ENCODE measurements around the gene ZBTB8OS. TPM values are rescaled to one million over a fixed set of nuclear protein-coding genes. Genes with fewer than 3 reads are reported as not detected.

ZBTB8OS gene
- total and polyA plus RNA-seq, 2 of the 8 experiments (the other 6 are each of a cell fraction or from before 2014, with no cell fraction given): 68.0 to 74.2 TPM

- DNase-seq (ENCODE audit: low read depth in 1 of 2, low spot score in 2 of 2) (no peak), FAIRE-seq (no peak)
- Histone ChIP-seq H2BK5ac (ENCODE audit: low read depth, low read length) (no peak overlapping the region), H2BK12ac (ENCODE audit: low read depth, low read length) (no peak overlapping the region), H2BK15ac (ENCODE audit: low read length) (no peak overlapping the region), H3K4me1 (replicated peaks in 1 of 4; ENCODE audit: control insufficient read depth in 3 of 4, insufficient read depth in 4 of 4, low read length in 3 of 4) (no peaks in the 10 kb centered on the region), H2BK20ac (ENCODE audit: low read length) (no peak overlapping the region), H3K9ac (replicated peaks in 1 of 4; ENCODE audit: extremely low read depth in 1 of 4, low read depth in 3 of 4, low read length in 3 of 4) (no peak overlapping the region), H2AFZ (ENCODE audit: low read length) (no peak overlapping the region), H3K14ac (ENCODE audit: insufficient read length) (no peak overlapping the region), H3K56ac (replicated peaks; ENCODE audit: insufficient read length, low read depth, low read length) (no peak overlapping the region), H3K23me2 (ENCODE audit: low read depth, low read length) (no peaks in the 10 kb centered on the region), H3K23ac (ENCODE audit: insufficient read length) (no peak overlapping the region), H4K8ac (ENCODE audit: extremely low read depth, insufficient read depth, low read length) (no peak overlapping the region), H3K79me1 (ENCODE audit: low read depth, low read length) (no peaks in the 10 kb centered on the region), H3K4me3 (ENCODE audit: extremely low read depth in 1 of 4, insufficient read depth in 2 of 4, low read depth in 3 of 4, low read length in 4 of 4) (no peak overlapping the region), H3K18ac (ENCODE audit: extremely low read depth, low read length) (no peak overlapping the region), H4K91ac (replicated peaks; ENCODE audit: insufficient read length, low read length) (no peak overlapping the region), H3K27me3 (replicated peaks in 1 of 4; ENCODE audit: control insufficient read depth in 3 of 4, extremely low read depth in 1 of 4, insufficient read depth in 3 of 4, low read length in 3 of 4) (no peaks in the 10 kb centered on the region), H3K79me2 (ENCODE audit: control insufficient read depth in 1 of 2, insufficient read depth in 2 of 2, low read length in 2 of 2) (no peaks in the 10 kb centered on the region), H2BK120ac (replicated peaks; ENCODE audit: low read depth, low read length) (no peak overlapping the region), H3K4me2 (ENCODE audit: insufficient read depth in 1 of 2, low read depth in 2 of 2, low read length in 2 of 2) (no peak overlapping the region), H3K9me3 (ENCODE audit: insufficient read depth in 2 of 2, low read depth in 1 of 2, low read length in 1 of 2) (no peaks in the 10 kb centered on the region), H4K20me1 (replicated peaks in 1 of 2; ENCODE audit: control insufficient read depth in 1 of 2, insufficient read depth in 2 of 2, low read length in 2 of 2) (peaks cover 0 to 2% of the 10 kb centered on the region in 2 experiments), H3K27ac (ENCODE audit: low read depth, low read length) (no peak overlapping the region), H3K4ac (replicated peaks; ENCODE audit: insufficient read length, low read depth, low read length) (no peak overlapping the region), H2AK5ac (ENCODE audit: low read depth, low read length) (no peak overlapping the region), H4K5ac (ENCODE audit: insufficient read length, low read depth, low read length) (no peak overlapping the region), H3K36me3 (ENCODE audit: control insufficient read depth in 2 of 4, insufficient read depth in 4 of 4, low read length in 3 of 4) (peaks cover 0 to 15% (median 5%) of the 10 kb centered on the region in 4 experiments; a peak in 3 of 8 replicates)
- 92% methylated on average over 9 of the region's 9 CpGs; no CpG with 5 or more reads in 1 of the 2 experiments for WGBS, 2 experiments (ENCODE audit: extremely low coverage in 1 of 2, insufficient coverage in 1 of 2, insufficient read length in 1 of 2, insufficient replicate concordance in 2 of 2, low coverage in 1 of 2, low lambda C conversion rate in 2 of 2, missing lambda C conversion rate in 1 of 2)
- ChIA-PET CTCF (ENCODE audit: partially characterized antibody) (no interaction called here), POLR2A (ENCODE audit: partially characterized antibody) (interaction anchor here (0.6 to 1.1 kb wide), 2 partner anchors 20 to 481 kb away, joined by 3 to 4 read pairs; no protein-coding TSS in a partner anchor)
- TF ChIP-seq CTBP2 (IDR thresholded peaks at IDR 0.05; ENCODE audit: borderline replicate concordance, insufficient read depth, insufficient read length, low read length) (no peak), ZNF274 (IDR thresholded peaks at IDR 0.05; ENCODE audit: borderline replicate concordance, extremely low read depth, low read length) (no peak), SAP30 (IDR thresholded peaks at IDR 0.05; ENCODE audit: insufficient read depth, insufficient replicate concordance, low read length) (no peak), RFX5 (IDR thresholded peaks at IDR 0.05; ENCODE audit: borderline replicate concordance, low read depth, low read length) (no peak), BCL11A (IDR thresholded peaks at IDR 0.05; ENCODE audit: low read depth in 2 of 2, low read length in 2 of 2) (no peak), TCF12 (IDR thresholded peaks at IDR 0.05; ENCODE audit: low read depth, low read length) (no peak), NANOG (IDR thresholded peaks at IDR 0.05; ENCODE audit: insufficient read depth, low read depth, low read length, poor library complexity, severe bottlenecking) (no peak), CHD1 (IDR thresholded peaks at IDR 0.05; ENCODE audit: low read depth, low read length) (no peak), SIN3A (conservative IDR thresholded peaks at IDR 0.05 in 1 of 2, IDR thresholded peaks at IDR 0.05 in 1 of 2; ENCODE audit: low read depth in 1 of 2, low read length in 2 of 2) (no peak), RAD21 (IDR thresholded peaks at IDR 0.05 in 1 of 2, conservative IDR thresholded peaks at IDR 0.05 in 1 of 2; ENCODE audit: low read depth in 2 of 2, low read length in 2 of 2) (no peak), SIRT6 (IDR thresholded peaks at IDR 0.05; ENCODE audit: low read length) (no peak), TAF7 (optimal IDR thresholded peaks at IDR 0.05; ENCODE audit: borderline replicate concordance, low read depth, low read length) (no peak)
Measured at GRCh38 chr1:32592943-32593342, 57.4 kb downstream of the ZBTB8OS start.

Data from H1 (cell line).